HG03103 (cell line): Measurements from ENCODE around the gene NBAS.
"Not testable (repeated sequence)": the region's sequence is repeated elsewhere in the genome, so short reads cannot be mapped to it uniquely, and the experiment has no call there.

Experiments
- ATAC-seq: cut with Tn5 transposase; IDR thresholded peaks from one replicate; pipeline ENCODE4 v1.9.1; 2021; ENCODE audit warnings: low read depth; ENCODE audit not compliant: unreplicated experiment

Gene NBAS

DNA sequence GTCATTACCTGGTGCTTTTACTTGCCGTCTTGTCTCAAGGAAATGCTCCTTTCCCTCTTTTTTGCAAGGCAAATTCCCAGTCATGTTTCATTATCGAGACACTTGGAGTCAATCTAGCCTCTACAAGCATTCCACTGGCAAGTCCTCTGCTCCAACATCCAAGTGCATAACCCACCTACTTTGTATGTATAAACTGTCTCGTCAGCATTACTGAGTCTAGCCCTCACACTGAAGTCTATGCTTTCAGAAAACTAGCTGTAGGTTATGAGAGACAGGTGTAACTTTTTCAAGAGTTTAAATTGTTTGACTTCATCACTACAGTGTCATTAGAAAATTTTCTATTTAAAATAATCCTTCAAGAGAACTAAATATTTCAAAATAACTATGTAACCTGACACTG is 319.2 kb downstream of the NBAS start:
- ATAC-seq = no peak

- no peak for ATAC-seq
Observed at GRCh38 chr2:15241201-15241600, 319.9 kb downstream of the NBAS start.

DNA sequence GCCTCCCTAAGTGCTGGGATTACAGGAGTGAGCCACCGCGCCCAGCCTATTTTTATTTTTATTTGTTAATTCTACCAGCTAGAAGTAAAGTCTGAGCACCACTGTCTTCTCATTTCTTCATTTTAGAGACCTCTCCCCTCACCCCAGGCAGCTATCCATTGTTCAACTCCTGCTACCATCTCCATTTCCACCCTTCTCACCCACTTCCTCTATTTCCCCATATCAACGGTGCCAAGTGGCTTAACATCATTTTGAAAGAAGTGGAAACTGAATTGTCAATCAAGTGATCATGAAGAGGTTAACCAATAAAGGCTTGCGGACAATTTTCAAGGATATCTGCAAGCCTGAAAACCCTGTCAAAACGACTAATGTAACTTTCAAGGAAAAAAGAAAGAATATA is 323.1 kb downstream of the NBAS start:
- ATAC-seq = no peak

GRCh38 chr2:15230599-15231192 is 330.4 kb downstream of the NBAS start:
- no peak for ATAC-seq

- no peak for ATAC-seq
Observed at GRCh38 chr2:15226661-15227060, 334.5 kb downstream of the NBAS start.

DNA sequence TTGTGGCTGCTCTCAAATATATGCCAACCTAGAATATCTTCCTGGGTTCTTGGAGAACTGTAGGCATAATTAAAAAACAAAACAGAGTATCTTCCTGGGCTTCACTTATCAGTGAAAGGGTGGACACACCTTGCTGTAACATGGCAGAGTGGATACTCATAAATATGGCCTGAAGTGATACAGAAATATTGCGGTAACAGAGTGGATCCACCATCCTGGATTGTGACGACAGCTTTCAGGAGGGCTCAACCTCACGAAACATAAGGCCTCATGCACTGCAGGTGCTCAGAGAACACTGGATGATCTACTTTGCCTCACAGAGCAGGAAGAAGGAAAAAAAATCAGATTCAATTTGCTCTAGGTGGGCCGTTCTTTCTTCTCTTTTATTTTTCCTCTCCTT is 336.0 kb downstream of the NBAS start:
- no peak for ATAC-seq

DNA sequence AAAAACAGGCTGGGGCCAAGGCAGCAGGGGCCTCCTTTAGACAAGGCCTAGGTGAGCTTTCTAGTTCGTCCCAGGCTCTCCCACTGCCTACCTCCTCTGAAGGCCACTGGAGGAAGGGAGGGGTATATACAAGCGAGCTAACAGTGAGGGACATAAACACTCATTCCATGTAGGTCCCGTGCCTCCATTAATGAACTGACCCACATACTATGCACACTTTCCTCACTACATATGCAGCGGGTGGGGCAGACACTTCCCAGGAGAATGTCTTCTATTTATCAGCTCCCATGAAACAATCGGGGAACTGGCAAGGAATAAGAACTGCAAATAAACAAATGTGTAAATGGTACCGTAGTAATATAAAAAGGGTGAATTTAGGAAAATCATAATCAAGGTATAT is 336.5 kb downstream of the NBAS start:
- no peak for ATAC-seq

GRCh38 chr2:15223887-15224286 is 337.2 kb downstream of the NBAS start:
- no peak for ATAC-seq

- no peak for ATAC-seq
Observed at GRCh38 chr2:15222856-15223255, 338.3 kb downstream of the NBAS start.

GRCh38 chr2:15220603-15221002 is 340.5 kb downstream of the NBAS start:
- no peak for ATAC-seq

GRCh38 chr2:15218423-15219086 is 342.6 kb downstream of the NBAS start:
- ATAC-seq = no peak

- ATAC-seq = no peak
Observed at GRCh38 chr2:15212249-15212648, 348.9 kb downstream of the NBAS start.

DNA sequence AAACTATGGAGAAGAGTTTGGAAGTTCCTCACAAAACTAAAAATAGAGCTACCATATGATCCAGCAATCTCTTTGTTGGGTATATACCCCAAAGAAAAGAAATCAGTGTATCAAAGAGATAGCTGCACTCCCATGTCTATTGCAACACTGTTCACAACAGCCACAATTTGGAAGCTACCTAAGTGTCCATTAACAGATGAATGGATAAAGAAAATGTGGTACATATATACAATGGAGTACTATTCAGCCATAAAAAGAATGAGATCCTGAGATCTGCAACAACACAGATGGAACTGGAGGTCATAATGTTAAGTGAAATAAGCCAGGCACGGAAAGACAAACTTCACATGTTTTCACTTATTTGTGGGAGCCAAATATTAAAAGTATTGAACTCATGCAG is 350.6 kb downstream of the NBAS start:
- not testable (repeated sequence) for ATAC-seq

- ATAC-seq = no peak
Observed at GRCh38 chr2:15206419-15206818, 354.7 kb downstream of the NBAS start.

DNA sequence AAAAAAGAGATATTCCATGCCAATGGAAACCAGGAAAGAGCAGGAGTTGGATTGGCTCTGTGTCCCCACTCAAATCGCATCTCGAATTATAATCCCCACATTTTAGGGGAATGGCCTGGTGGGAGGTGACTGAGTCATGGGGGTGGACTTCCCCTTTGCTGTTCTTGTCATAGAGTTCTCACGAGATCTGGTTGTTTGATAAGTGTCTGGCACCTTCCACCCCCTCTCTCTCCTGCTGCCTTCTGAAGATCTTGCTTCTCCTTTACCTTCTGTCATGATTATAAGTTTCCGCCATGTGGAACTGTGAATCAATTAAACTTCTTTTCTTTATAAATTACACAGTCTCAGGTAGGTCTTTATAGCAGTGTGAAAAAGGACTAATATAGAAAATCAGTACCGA is 355.6 kb downstream of the NBAS start:
- no peak for ATAC-seq

GRCh38 chr2:15201009-15201408 is 360.1 kb downstream of the NBAS start:
- ATAC-seq = no peak

- ATAC-seq = no peak
Observed at GRCh38 chr2:15200581-15200980, 360.6 kb downstream of the NBAS start.

DNA sequence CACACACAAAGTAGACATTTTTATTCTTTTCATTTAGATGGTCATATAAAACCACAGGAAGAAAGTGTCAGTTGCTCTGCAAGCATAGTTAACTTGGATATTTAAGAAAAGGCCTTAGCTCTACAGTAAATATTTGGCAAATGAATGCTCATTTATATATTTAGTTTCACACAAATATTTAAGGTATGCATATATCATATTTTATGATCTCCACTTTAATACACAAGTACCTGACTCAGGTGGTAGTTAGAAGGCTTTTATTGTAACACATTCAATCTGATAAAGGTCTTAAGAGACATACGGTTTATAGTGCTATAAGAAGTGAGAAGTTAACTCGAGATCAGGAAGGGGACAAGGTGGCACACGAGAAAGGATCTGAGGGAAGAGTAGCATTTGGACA is 363.1 kb downstream of the NBAS start:
- ATAC-seq = no peak

- ATAC-seq = no peak
Observed at GRCh38 chr2:15195813-15196212, 365.3 kb downstream of the NBAS start.

DNA sequence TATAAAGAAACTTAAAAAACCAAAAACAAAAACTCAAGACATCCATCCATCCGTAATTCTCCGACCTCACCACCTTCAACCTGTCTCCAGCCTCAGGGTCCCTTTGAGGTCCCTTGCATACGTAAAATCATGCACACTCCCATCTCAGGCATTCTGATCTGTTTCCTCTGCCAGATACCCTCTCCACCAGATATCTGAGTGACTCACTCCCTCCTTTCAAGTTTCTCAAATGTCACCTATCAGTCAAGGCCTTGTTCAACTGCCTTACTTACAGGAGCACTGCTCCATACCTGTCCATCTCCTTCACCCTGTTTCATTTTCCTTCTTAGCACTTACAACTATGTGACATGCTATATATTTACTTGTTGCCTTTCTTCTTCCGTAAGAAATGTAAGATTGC is 369.3 kb downstream of the NBAS start:
- ATAC-seq = no peak

DNA sequence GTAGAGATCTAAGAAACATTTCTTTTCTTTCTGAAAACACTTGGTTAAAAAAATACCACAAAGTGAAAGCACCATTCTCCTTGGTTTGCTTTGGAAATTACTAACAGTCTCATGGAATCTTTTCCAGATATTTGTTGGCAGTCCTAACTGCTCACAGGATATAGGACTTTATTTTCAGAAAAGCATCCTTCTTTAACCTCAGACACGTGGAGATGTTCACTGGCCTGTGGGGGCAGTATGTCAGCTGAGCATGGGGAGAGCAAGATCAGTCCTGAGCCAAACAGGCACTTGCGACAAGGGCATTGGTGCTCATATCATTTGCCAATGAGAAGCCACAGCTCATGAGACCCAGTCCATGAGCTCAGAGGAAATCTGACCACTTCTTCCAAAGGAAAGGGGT is 371.9 kb downstream of the NBAS start:
- ATAC-seq = no peak

GRCh38 chr2:15187702-15188101 is 373.4 kb downstream of the NBAS start:
- no peak for ATAC-seq

- ATAC-seq = no peak
Observed at GRCh38 chr2:15186118-15186517, 375.0 kb downstream of the NBAS start.
